ENCODE data around the gene PPM1H. TPM values are rescaled to one million over a fixed set of nuclear protein-coding genes. Genes with fewer than 3 reads are reported as not detected.

Gene PPM1H
- total RNA-seq, 1 experiment from 2014 or later, result 37.1 TPM

GRCh38 chr12:62632411-62632918 lies 302.5 kb downstream of the PPM1H start (continued):
- TF ChIP-seq ZBTB43 (CRISPR knock-in tag; IDR thresholded peaks at IDR 0.05) (0 out of 2 replicates have a peak, but pooled peaks have one; percentile 61), USF1 (CRISPR knock-in tag; IDR thresholded peaks at IDR 0.05) (no peak), GTF2I (CRISPR knock-in tag; conservative IDR thresholded peaks at IDR 0.05) (no peak), ZNF317 (CRISPR knock-in tag; IDR thresholded peaks at IDR 0.05; ENCODE audit: borderline replicate concordance, low read depth) (no peak), SMAD3 (CRISPR knock-in tag; IDR thresholded peaks at IDR 0.05; ENCODE audit: borderline replicate concordance) (no peak), ZNF138 (CRISPR knock-in tag; conservative IDR thresholded peaks at IDR 0.05) (0 out of 2 replicates have a peak, but pooled peaks have one; percentile 73)

- H3K36me3 Mint-ChIP-seq, result no peaks in the 10 kb centered on the region
- no peaks in the 10 kb centered on the region for H3K9me3 Mint-ChIP-seq
- peak; percentile 72 for ATAC-seq
- H3K27me3 Mint-ChIP-seq (ENCODE audit: low read depth), result peaks cover 55% of the 10 kb centered on the region
- ChIA-PET CTCF (interaction anchor here (0.8 to 1.9 kb wide), 10 partner anchors 9 to 167 kb away, joined by 3 to 6 read pairs (median 4); no protein-coding TSS in a partner anchor), POLR2A (interaction anchor here (0.6 kb wide), 1 partner anchor 29 kb away, joined by 5 read pairs; no protein-coding TSS in a partner anchor)
- no peak overlapping the region for H3K27ac Mint-ChIP-seq
- peak overlapping the region; percentile 73 for H3K4me3 Mint-ChIP-seq
- H3K4me1 Mint-ChIP-seq, result peaks cover 70% of the 10 kb centered on the region
- DNase-seq (ENCODE audit: low spot score), result peak; percentile 79
- TF ChIP-seq MYBL2 (CRISPR knock-in tag; IDR thresholded peaks at IDR 0.05), result peak; percentile 26; the same call in 1 of the 2 replicates
- TF ChIP-seq KAT7 (CRISPR knock-in tag; IDR thresholded peaks at IDR 0.05; ENCODE audit: borderline replicate concordance), result 0 out of 2 replicates have a peak, but pooled peaks have one; percentile 8
- peak; percentile 57; the same call in 1 of the 2 replicates for TF ChIP-seq ETV6 (CRISPR knock-in tag; IDR thresholded peaks at IDR 0.05)
- 0 out of 2 replicates have a peak, but pooled peaks have one; percentile 23 for TF ChIP-seq FOXK1 (CRISPR knock-in tag; IDR thresholded peaks at IDR 0.05)
- 0 out of 2 replicates have a peak, but pooled peaks have one; percentile 31 for TF ChIP-seq FOXP4 (CRISPR knock-in tag; IDR thresholded peaks at IDR 0.05)
- peak; percentile 59 for TF ChIP-seq ZNF423 (CRISPR knock-in tag; IDR thresholded peaks at IDR 0.05)
- peak; percentile 76 for TF ChIP-seq HMGXB4 (CRISPR knock-in tag; IDR thresholded peaks at IDR 0.05)
- no peak; the same call in 1 of the 2 replicates for TF ChIP-seq MAX (CRISPR knock-in tag; IDR thresholded peaks at IDR 0.05)
- TF ChIP-seq NR3C1 (CRISPR knock-in tag; conservative IDR thresholded peaks at IDR 0.05; ENCODE audit: low read depth), result 0 out of 2 replicates have a peak, but pooled peaks have one; percentile 41
- TF ChIP-seq ZNF281 (CRISPR knock-in tag; IDR thresholded peaks at IDR 0.05), result 0 out of 2 replicates have a peak, but pooled peaks have one; percentile 17
- no peak for TF ChIP-seq ZMAT4 (CRISPR knock-in tag; IDR thresholded peaks at IDR 0.05)
- no peak; the same call in none of the 2 replicates for TF ChIP-seq E2F5 (CRISPR knock-in tag; IDR thresholded peaks at IDR 0.05)
- 0 out of 2 replicates have a peak, but pooled peaks have one; percentile 5 for TF ChIP-seq USF2 (CRISPR knock-in tag; IDR thresholded peaks at IDR 0.05)
Observed at GRCh38 chr12:62631471-62632410, 303.2 kb downstream of the PPM1H start.

All from WTC11 (cell line).